Measurements from ENCODE around the gene PRKG1. TPM values are rescaled to one million over a fixed set of nuclear protein-coding genes. Genes with fewer than 3 reads are reported as not detected.

The PRKG1 gene
- total RNA-seq, 1 experiment from 2014 or later = 10.4 TPM

- Histone ChIP-seq H3K4ac (ENCODE audit: low read depth, low read length) (no peak overlapping the region), H3K14ac (ENCODE audit: insufficient read depth, low read length) (no peak overlapping the region), H3K79me2 (ENCODE audit: insufficient read depth, low read length) (no peaks in the 10 kb centered on the region), H2BK5ac (ENCODE audit: insufficient read length, low read length) (no peak overlapping the region), H3K23ac (ENCODE audit: insufficient read length, low read depth, low read length) (no peak overlapping the region), H4K8ac (replicated peaks; ENCODE audit: insufficient read length, low read depth, low read length) (no peak overlapping the region), H3K27me3 (ENCODE audit: insufficient read depth, low read length) (peaks cover 14% of the 10 kb centered on the region), H2BK20ac (ENCODE audit: low read depth, low read length, poor library complexity, severe bottlenecking) (no peak overlapping the region), H3K9ac (ENCODE audit: extremely low read depth, insufficient read length, low read length) (no peak overlapping the region), H3K4me2 (ENCODE audit: insufficient read depth, insufficient read length, low read length) (no peak overlapping the region), H2BK15ac (ENCODE audit: low read depth, low read length) (no peak overlapping the region), H3K79me1 (ENCODE audit: insufficient read depth, low read depth, low read length, poor library complexity, severe bottlenecking) (no peaks in the 10 kb centered on the region), H3K9me3 (ENCODE audit: control insufficient read depth, low read depth, low read length) (no peaks in the 10 kb centered on the region), H2BK120ac (ENCODE audit: low read depth, low read length, poor library complexity, severe bottlenecking) (no peak overlapping the region), H3K27ac (ENCODE audit: insufficient read length, low read depth, low read length) (no peak overlapping the region), H4K20me1 (ENCODE audit: control insufficient read depth, insufficient read depth, insufficient read length) (no peaks in the 10 kb centered on the region), H3K4me1 (ENCODE audit: insufficient read depth, low read length) (0 out of 2 replicates have a peak, but pooled peaks cover 2% of the 10 kb centered on the region), H3K23me2 (ENCODE audit: insufficient read length, low read depth, low read length, poor library complexity, severe bottlenecking) (no peaks in the 10 kb centered on the region), H4K5ac (ENCODE audit: insufficient read length, low read depth, low read length) (no peak overlapping the region), H4K91ac (ENCODE audit: insufficient read length, low read depth, low read length) (no peak overlapping the region), H3T11ph (ENCODE audit: low read length) (no peak overlapping the region), H2BK12ac (ENCODE audit: insufficient read length, low read depth, low read length) (no peak overlapping the region), H3K56ac (ENCODE audit: insufficient read length, low read depth, low read length) (no peak overlapping the region), H2AFZ (ENCODE audit: low read length) (no peak overlapping the region), H3K18ac (ENCODE audit: insufficient read length, low read depth, low read length) (no peak overlapping the region), H2AK5ac (ENCODE audit: insufficient read length, low read length) (no peak overlapping the region)
- Mint-ChIP-seq H3K27ac (no peak overlapping the region), H3K4me3 (no peak overlapping the region), H3K27me3 (ENCODE audit: low read depth) (peaks cover 37% of the 10 kb centered on the region), H3K9me3 (no peaks in the 10 kb centered on the region), H3K4me1 (peaks cover 0 to under 1% of the 10 kb centered on the region in 2 experiments; a peak in 1 of 4 replicates), H3K36me3 (ENCODE audit: insufficient read depth in 1 of 3, low read depth in 3 of 3) (no peaks in the 10 kb centered on the region)
- TF ChIP-seq CTCF (conservative IDR thresholded peaks at IDR 0.05) = no peak
- no peak for DNase-seq
- WGBS (ENCODE audit: extremely low coverage, insufficient read length, low lambda C conversion rate) = no CpG with 5 or more reads among the region's 2 CpGs
These were observed 1245.6 kb downstream of the PRKG1 start for GRCh38 chr10:52319926-52320325.

All from H9 (cell line).